Fibroblast of lung (primary cell): ENCODE results near the gene GUK1. TPM values are rescaled to one million over a fixed set of nuclear protein-coding genes. Genes with fewer than 3 reads are reported as not detected.

Experiments
- DNase-seq, 2 donors: peaks; one replicate each; pipeline versions ENCODE4 v3.0.0 to v3.0.0-alpha.2; 2010; ENCODE audit warnings: low read depth in 2 of 2
- H2AFZ ChIP-seq: 2 replicates; pipeline ENCODE4 v1.5.1; 2012; ENCODE audit warnings: low read length, control low read depth, inconsistent platforms
- H3K27ac ChIP-seq: 2 replicates; pipeline ENCODE4 v1.5.1; 2011; ENCODE audit warnings: low read length, control low read depth; ENCODE audit not compliant: insufficient read depth
- H3K27me3 ChIP-seq: 2 replicates; pipeline ENCODE4 v1.5.1; 2011; ENCODE audit warnings: mild to moderate bottlenecking, low read length; ENCODE audit not compliant: control insufficient read depth, insufficient read depth
- H3K36me3 ChIP-seq: 2 replicates; pipeline ENCODE4 v1.5.1; 2011; ENCODE audit warnings: low read length; ENCODE audit not compliant: control insufficient read depth, insufficient read depth
- H3K4me1 ChIP-seq: 2 replicates; pipeline ENCODE4 v1.5.1; 2011; ENCODE audit warnings: low read length; ENCODE audit not compliant: control insufficient read depth, insufficient read depth; ENCODE audit errors: extremely low read depth
- H3K4me2 ChIP-seq: 2 replicates; pipeline ENCODE4 v1.5.1; 2011; ENCODE audit warnings: low read length, control low read depth; ENCODE audit not compliant: insufficient read depth; ENCODE audit errors: extremely low read depth
- H3K4me3 ChIP-seq, 4 experiments: fragments of 200-600 bp in 1 of 4; sonication (generic) in 1 of 4; replicated peaks in 1 of 4; 2 replicates each; pipeline ENCODE4 v1.5.1; 2011 to 2016; ENCODE audit warnings: low read length in 4 of 4, low read depth in 3 of 4, mild to moderate bottlenecking in 3 of 4, control low read depth in 2 of 4, inconsistent platforms in 1 of 4, mixed read lengths in 1 of 4; ENCODE audit not compliant: insufficient read depth in 1 of 4; ENCODE audit errors: control extremely low read depth in 1 of 4
- H3K79me2 ChIP-seq: 2 replicates; pipeline ENCODE4 v1.5.1; 2012; ENCODE audit warnings: mild to moderate bottlenecking, low read length, inconsistent platforms; ENCODE audit not compliant: control insufficient read depth, insufficient read depth
- H3K9ac ChIP-seq: 2 replicates; pipeline ENCODE4 v1.5.1; 2011; ENCODE audit warnings: mild to moderate bottlenecking, low read length, control low read depth; ENCODE audit not compliant: insufficient read depth
- H3K9me3 ChIP-seq: 2 replicates; pipeline ENCODE4 v1.5.1; 2012; ENCODE audit warnings: low read depth, low read length; ENCODE audit not compliant: control insufficient read depth, insufficient read depth
- H4K20me1 ChIP-seq: 2 replicates; pipeline ENCODE4 v1.5.1; 2011; ENCODE audit warnings: low read length; ENCODE audit not compliant: control insufficient read depth, insufficient read depth; ENCODE audit errors: extremely low read depth
- EZH2 ChIP-seq: IDR thresholded peaks from 2 replicates; pipeline ENCODE4 v1.5.1; 2012; ENCODE audit warnings: low read length, control low read depth, mild to moderate bottlenecking; ENCODE audit errors: missing control alignments
- polyA plus RNA-seq, 2 donors: library from polyadenylated mRNA; depleted of rRNA in 1 of 2; stranded (reverse) in 1 of 2; unstranded in 1 of 2; fragments of >200 nt; gene quantifications; 2 replicates each; pipeline ENCODE4 v1.2.1, GENCODE V29; 2011 to 2012; ENCODE audit warnings: missing spikeins in 1 of 2
- total RNA-seq: library from RNA; depleted of rRNA; stranded (reverse); fragments of >200 nt; gene quantifications from 2 replicates; pipeline ENCODE4 v1.2.1, GENCODE V29; 2014
- TF ChIP-seq, protein P1 (sequence below), 2 donors: IDR thresholded peaks in 1 of 2; conservative IDR thresholded peaks in 1 of 2; 1 replicate in 1 of 2; 2 replicates in 1 of 2; pipeline ENCODE4 v1.5.1; 2011 to 2012; ENCODE audit warnings: low read length in 2 of 2, control low read depth in 1 of 2, inconsistent platforms in 1 of 2, low read depth in 1 of 2, mild to moderate bottlenecking in 1 of 2

The GUK1 gene
- total and polyA plus RNA-seq, 2 donors (not counting 1 experiment from before 2014, with no cell fraction given): 217 to 479 TPM

DNA sequence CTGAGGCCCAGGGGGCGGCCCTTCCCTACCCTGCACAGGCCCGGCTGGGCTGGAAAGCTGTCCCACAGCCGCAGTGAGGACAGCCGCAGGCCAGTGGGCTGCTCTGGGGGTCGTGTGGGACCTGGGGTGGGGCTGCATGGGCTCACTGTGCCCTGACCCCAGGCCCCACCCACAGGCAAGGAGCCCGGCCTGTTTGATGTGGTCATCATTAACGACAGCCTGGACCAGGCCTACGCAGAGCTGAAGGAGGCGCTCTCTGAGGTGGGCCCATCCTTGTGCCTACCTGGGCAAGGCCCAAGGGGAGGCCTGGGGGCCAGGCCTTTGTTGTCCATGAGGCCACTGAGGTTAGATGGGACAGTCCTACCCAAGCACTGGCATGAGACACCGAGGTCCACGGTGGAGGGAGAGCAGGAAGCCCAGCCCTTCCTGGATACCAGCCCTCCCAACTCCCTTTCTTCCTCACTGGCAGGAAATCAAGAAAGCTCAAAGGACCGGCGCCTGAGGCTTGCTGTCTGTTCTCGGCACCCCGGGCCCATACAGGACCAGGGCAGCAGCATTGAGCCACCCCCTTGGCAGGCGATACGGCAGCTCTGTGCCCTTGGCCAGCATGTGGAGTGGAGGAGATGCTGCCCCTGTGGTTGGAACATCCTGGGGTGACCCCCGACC is 8.2 kb downstream of the GUK1 start:
- H3K27ac ChIP-seq: peak overlapping the region; percentile 65
- no peak for DNase-seq
- no peak overlapping the region for H3K4me3 ChIP-seq
- TF ChIP-seq, protein P1, sequence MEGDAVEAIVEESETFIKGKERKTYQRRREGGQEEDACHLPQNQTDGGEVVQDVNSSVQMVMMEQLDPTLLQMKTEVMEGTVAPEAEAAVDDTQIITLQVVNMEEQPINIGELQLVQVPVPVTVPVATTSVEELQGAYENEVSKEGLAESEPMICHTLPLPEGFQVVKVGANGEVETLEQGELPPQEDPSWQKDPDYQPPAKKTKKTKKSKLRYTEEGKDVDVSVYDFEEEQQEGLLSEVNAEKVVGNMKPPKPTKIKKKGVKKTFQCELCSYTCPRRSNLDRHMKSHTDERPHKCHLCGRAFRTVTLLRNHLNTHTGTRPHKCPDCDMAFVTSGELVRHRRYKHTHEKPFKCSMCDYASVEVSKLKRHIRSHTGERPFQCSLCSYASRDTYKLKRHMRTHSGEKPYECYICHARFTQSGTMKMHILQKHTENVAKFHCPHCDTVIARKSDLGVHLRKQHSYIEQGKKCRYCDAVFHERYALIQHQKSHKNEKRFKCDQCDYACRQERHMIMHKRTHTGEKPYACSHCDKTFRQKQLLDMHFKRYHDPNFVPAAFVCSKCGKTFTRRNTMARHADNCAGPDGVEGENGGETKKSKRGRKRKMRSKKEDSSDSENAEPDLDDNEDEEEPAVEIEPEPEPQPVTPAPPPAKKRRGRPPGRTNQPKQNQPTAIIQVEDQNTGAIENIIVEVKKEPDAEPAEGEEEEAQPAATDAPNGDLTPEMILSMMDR (conservative IDR thresholded peaks at IDR 0.05 in 1 of 2, IDR thresholded peaks at IDR 0.05 in 1 of 2; ENCODE audit: low read depth in 1 of 2, low read length in 2 of 2): no peak
- no peak for TF ChIP-seq EZH2
- no peaks in the 10 kb centered on the region for H3K9me3 ChIP-seq
- H3K36me3 ChIP-seq: peaks cover 16% of the 10 kb centered on the region
- H3K4me2 ChIP-seq: no peak overlapping the region
- H3K79me2 ChIP-seq: peaks cover 55% of the 10 kb centered on the region
- no peak overlapping the region for H2AFZ ChIP-seq
- H3K27me3 ChIP-seq: no peaks in the 10 kb centered on the region
- peaks cover 34% of the 10 kb centered on the region for H3K4me1 ChIP-seq
- no peak overlapping the region for H3K9ac ChIP-seq
- H4K20me1 ChIP-seq: no peaks in the 10 kb centered on the region

DNA sequence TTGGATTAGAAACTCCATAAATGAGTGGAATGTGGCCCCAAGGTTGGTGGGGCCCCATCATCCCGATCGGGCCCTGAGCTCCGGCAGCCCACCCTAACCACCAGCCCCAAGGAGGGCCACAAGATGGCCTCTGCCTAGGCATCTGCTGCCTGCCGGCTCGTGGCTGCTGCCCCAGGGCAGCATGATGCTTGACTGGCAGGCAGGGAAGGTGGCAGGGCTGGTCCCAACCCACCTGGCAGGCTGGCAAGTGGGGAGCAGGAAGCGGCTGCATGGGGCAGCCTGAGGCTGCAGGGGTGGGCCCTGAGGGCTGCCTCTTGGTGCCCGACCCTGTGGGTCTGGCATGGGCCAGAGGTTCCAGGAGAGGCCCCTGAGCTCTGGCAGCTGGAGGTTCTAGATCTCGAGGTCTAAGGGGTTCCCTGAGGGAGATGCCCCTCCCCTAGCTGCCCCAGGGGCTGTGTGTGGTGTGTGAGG is 8.9 kb downstream of the GUK1 start:
- H3K4me1 ChIP-seq: peaks cover 34% of the 10 kb centered on the region
- H3K27me3 ChIP-seq: no peaks in the 10 kb centered on the region
- peak overlapping the region; percentile 25 for H3K4me2 ChIP-seq
- H3K36me3 ChIP-seq: peaks cover 16% of the 10 kb centered on the region
- DNase-seq: no peak
- H3K79me2 ChIP-seq: peaks cover 48% of the 10 kb centered on the region
- H4K20me1 ChIP-seq: no peaks in the 10 kb centered on the region
- H2AFZ ChIP-seq: no peak overlapping the region
- H3K27ac ChIP-seq: peak overlapping the region; percentile 65
- H3K4me3 ChIP-seq: no peak overlapping the region
- H3K9ac ChIP-seq: peak overlapping the region; percentile 44
- TF ChIP-seq EZH2: no peak
- TF ChIP-seq, protein P1 (conservative IDR thresholded peaks at IDR 0.05 in 1 of 2, IDR thresholded peaks at IDR 0.05 in 1 of 2; ENCODE audit: low read depth in 1 of 2, low read length in 2 of 2): no peak
- H3K9me3 ChIP-seq: no peaks in the 10 kb centered on the region

DNA sequence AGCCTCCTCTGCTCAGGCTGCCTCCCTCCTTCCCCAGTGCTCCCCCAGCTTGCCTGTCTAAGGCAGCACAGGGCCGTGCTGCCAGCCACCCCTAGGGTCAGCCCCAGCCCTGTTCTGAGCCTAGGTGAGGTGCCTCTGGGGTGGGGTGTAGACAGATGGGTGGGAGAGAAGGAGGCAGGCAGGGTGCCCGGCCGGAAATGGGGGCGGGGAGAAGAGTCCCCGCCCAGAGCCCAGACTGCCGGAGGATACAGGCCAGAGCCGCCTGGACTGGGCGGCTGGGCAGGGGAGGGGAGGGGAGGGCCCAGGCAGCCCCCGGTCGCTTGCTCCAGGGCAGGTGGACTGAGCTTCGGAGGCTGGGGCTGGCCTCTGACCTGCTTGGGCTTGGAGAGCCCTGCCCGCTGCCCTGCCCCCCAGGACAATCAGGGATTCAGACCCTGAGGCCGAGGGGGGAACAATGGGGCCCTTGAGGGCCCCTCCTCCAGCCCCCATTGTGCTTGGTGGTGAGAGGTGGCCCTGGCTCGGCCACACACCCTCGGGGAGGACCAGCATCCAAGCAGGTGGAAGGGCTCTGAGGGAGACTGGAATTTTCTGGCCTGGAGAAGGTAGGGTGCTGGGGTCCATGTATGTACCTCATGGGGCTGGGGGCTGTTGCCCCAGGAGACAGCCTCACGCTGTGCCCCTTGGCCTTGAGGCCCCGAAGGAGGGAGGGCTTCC is 9.5 kb downstream of the GUK1 start, which contains the start of gene GJC2:
GJC2 (plus strand) TSS at position 525 of the 714 bp plus-strand sequence. CDS start 7,829 bp downstream, outside the sequence.
- peak within 1 kb of the TSS; percentile 24 to 49 (median 31) for H3K4me3 ChIP-seq
- H3K27ac ChIP-seq: peak within 1 kb of the TSS; percentile 78
- DNase-seq: peak in 1 of 2 donors; percentile 33
- H3K9ac ChIP-seq: peak within 1 kb of the TSS; percentile 44
- no peak within 1 kb of the TSS for H2AFZ ChIP-seq
- no peaks in the 10 kb centered on the region for H4K20me1 ChIP-seq
- no peak for TF ChIP-seq EZH2
- TF ChIP-seq, protein P1 (conservative IDR thresholded peaks at IDR 0.05 in 1 of 2, IDR thresholded peaks at IDR 0.05 in 1 of 2; ENCODE audit: low read depth in 1 of 2, low read length in 2 of 2): no peak
- peaks cover 34% of the 10 kb centered on the region for H3K4me1 ChIP-seq
- H3K9me3 ChIP-seq: no peaks in the 10 kb centered on the region
- H3K27me3 ChIP-seq: no peaks in the 10 kb centered on the region
- H3K36me3 ChIP-seq: peaks cover 16% of the 10 kb centered on the region
- H3K4me2 ChIP-seq: peak within 1 kb of the TSS; percentile 56
- peaks cover 43% of the 10 kb centered on the region for H3K79me2 ChIP-seq
